Prostate gland (tissue), 2 donors: ENCODE measurements around the gene FXYD1. TPM values are rescaled to one million over a fixed set of nuclear protein-coding genes. Genes with fewer than 3 reads are reported as not detected.

ENCODE experiments used
- DNase-seq: peaks from one replicate; pipeline ENCODE4 v3.0.0-alpha.2; 2019; ENCODE audit warnings: low spot score
- H3K27ac ChIP-seq, 2 donors: fragments of 200-600 bp; sonication (generic); 2 replicates each; pipeline ENCODE4 v1.5.1; 2017 to 2019
- H3K27me3 ChIP-seq: fragments of 200-600 bp; sonication (generic); replicated peaks from 2 replicates; pipeline ENCODE4 v1.5.1; 2019; ENCODE audit not compliant: insufficient read depth
- H3K36me3 ChIP-seq, 2 donors: fragments of 200-600 bp; sonication (generic); 1 replicate in 1 of 2; 2 replicates in 1 of 2; pipeline versions ENCODE4 v1.5.1 to v1.8.1; 2017 to 2019
- H3K4me1 ChIP-seq: fragments of 200-600 bp; sonication (generic); replicated peaks from 2 replicates; pipeline ENCODE4 v1.5.1; 2019
- H3K4me3 ChIP-seq, 2 donors: fragments of 200-600 bp; sonication (generic); 2 replicates each; pipeline ENCODE4 v1.5.1; 2017 to 2019
- H3K9me3 ChIP-seq: fragments of 200-600 bp; sonication (generic); 2 replicates; pipeline ENCODE4 v1.5.1; 2017
- CTCF ChIP-seq, 4 experiments: fragments of 200-600 bp in 2 of 4; fragments of 450-650 bp in 2 of 4; sonication (generic) in 2 of 4; IDR thresholded peaks; 1 replicate in 3 of 4; 2 replicates in 1 of 4; pipeline ENCODE4 v1.5.1; 2016 to 2019; ENCODE audit warnings: antibody characterized with exemption in 4 of 4, mild to moderate bottlenecking in 2 of 4, moderate library complexity in 2 of 4
- POLR2A ChIP-seq: fragments of 450-650 bp; IDR thresholded peaks from one replicate; pipeline ENCODE4 v1.6.1; 2016; ENCODE audit warnings: antibody characterized with exemption, mild to moderate bottlenecking
- POLR2AphosphoS5 ChIP-seq: sonication (generic); formaldehyde crosslinking; IDR thresholded peaks from one replicate; pipeline ENCODE4 v1.6.1; 2017; ENCODE audit warnings: antibody characterized with exemption
- WGBS: methylation state at CpG from one replicate; pipeline ENCODE4 v1.1.5; 2018; 5-methylcytosine and 5-hydroxymethylcytosine counted together
- intact Hi-C: fragments of 100-400 bp; cut with DNase I; formaldehyde crosslinking; loops from one replicate; pipeline ENCODE4 v1.14.2; 2022
- total RNA-seq, 2 donors: library from RNA; depleted of rRNA; stranded (reverse); fragments of >200 nt; gene quantifications; one replicate each; pipeline ENCODE4 v1.1.0, GENCODE V29; 2016

The FXYD1 gene
- total RNA-seq, 2 donors from 2014 or later: 15.9 to 30.6 TPM

- H3K36me3 ChIP-seq: no peaks in the 10 kb centered on the region
- no peaks in the 10 kb centered on the region for H3K9me3 ChIP-seq
- intact Hi-C loops: no loop called here
- no peaks in the 10 kb centered on the region for H3K27me3 ChIP-seq
- no peak overlapping the region for H3K27ac ChIP-seq
- no peaks in the 10 kb centered on the region for H3K4me1 ChIP-seq
- 79% methylated on average over 4 of the region's 11 CpGs for whole genome bisulfite sequencing
- TF ChIP-seq CTCF (IDR thresholded peaks at IDR 0.05) (no peak), POLR2AphosphoS5 (no peak), POLR2A (no peak)
- no peak for DNase-seq
- H3K4me3 ChIP-seq: no peak overlapping the region
Measured at GRCh38 chr19:35093941-35094647, 44.5 kb upstream of the FXYD1 start.

- intact Hi-C loops: no loop called here
- 96% methylated on average over 4 of the region's 4 CpGs for WGBS
- Histone ChIP-seq H3K4me3 (no peak overlapping the region), H3K4me1 (no peaks in the 10 kb centered on the region), H3K36me3 (no peaks in the 10 kb centered on the region), H3K27ac (no peak overlapping the region), H3K9me3 (no peaks in the 10 kb centered on the region), H3K27me3 (no peaks in the 10 kb centered on the region)
- DNase-seq: no peak
- TF ChIP-seq POLR2AphosphoS5 (no peak), CTCF (IDR thresholded peaks at IDR 0.05) (no peak), POLR2A (no peak)
Measured at GRCh38 chr19:35094656-35095055, 44.0 kb upstream of the FXYD1 start.

- no peaks in the 10 kb centered on the region for H3K4me1 ChIP-seq
- H3K9me3 ChIP-seq: no peaks in the 10 kb centered on the region
- H3K4me3 ChIP-seq: no peak overlapping the region
- peak; percentile 67 for DNase-seq
- peak in 1 of 4 experiments; percentile 23 for TF ChIP-seq CTCF (IDR thresholded peaks at IDR 0.05)
- no peak for TF ChIP-seq POLR2A
- peak; percentile 80 for TF ChIP-seq POLR2AphosphoS5
- peak overlapping the region; percentile 54 to 60 for H3K27ac ChIP-seq
- 52% methylated on average over 8 of the region's 8 CpGs for whole genome bisulfite sequencing
- intact Hi-C loops: no loop called here
- no peaks in the 10 kb centered on the region for H3K27me3 ChIP-seq
- H3K36me3 ChIP-seq: no peaks in the 10 kb centered on the region
Measured at GRCh38 chr19:35095667-35096368, 42.8 kb upstream of the FXYD1 start.

- H3K4me1 ChIP-seq: no peaks in the 10 kb centered on the region
- H3K36me3 ChIP-seq: no peaks in the 10 kb centered on the region
- H3K4me3 ChIP-seq: no peak overlapping the region
- intact Hi-C loops: no loop called here
- H3K27ac ChIP-seq: peak overlapping the region in 1 of 2 donors; percentile 13
- TF ChIP-seq POLR2A (no peak), POLR2AphosphoS5 (peak; percentile 32)
- peak; percentile 51 for DNase-seq
- no peaks in the 10 kb centered on the region for H3K27me3 ChIP-seq
- 41% methylated on average over 29 of the region's 29 CpGs for WGBS
- no peaks in the 10 kb centered on the region for H3K9me3 ChIP-seq
Measured at GRCh38 chr19:35098413-35099049, 40.1 kb upstream of the FXYD1 start.

GRCh38 chr19:35099155-35099896, 39.3 kb upstream of the FXYD1 start:
- WGBS: 85% methylated on average over 21 of the region's 21 CpGs
- Histone ChIP-seq H3K4me1 (no peaks in the 10 kb centered on the region), H3K4me3 (no peak overlapping the region), H3K27me3 (no peaks in the 10 kb centered on the region), H3K9me3 (no peaks in the 10 kb centered on the region), H3K36me3 (no peaks in the 10 kb centered on the region), H3K27ac (no peak overlapping the region)
- intact Hi-C loops: no loop called here
- no peak for TF ChIP-seq POLR2A
- TF ChIP-seq CTCF (IDR thresholded peaks at IDR 0.05): no peak
- TF ChIP-seq POLR2AphosphoS5: no peak
- no peak for DNase-seq
